H9 (cell line): ENCODE results near the gene EFNA3. TPM values are rescaled to one million over a fixed set of nuclear protein-coding genes. Genes with fewer than 3 reads are reported as not detected.
A peak's percentile ranks its signal among the peaks of the same experiment; 100 is the strongest.

Source experiments
- DNase-seq: peaks from one replicate; pipeline ENCODE4 v3.0.0-alpha.2; 2017
- H2AFZ ChIP-seq: one replicate; pipeline ENCODE4 v1.6.1; 2013; ENCODE audit warnings: mild to moderate bottlenecking, low read length, control low read depth, moderate library complexity
- H2AK5ac ChIP-seq: 2 replicates; pipeline ENCODE4 v1.6.1; 2013; ENCODE audit warnings: low read length, control low read depth, mixed read lengths; ENCODE audit not compliant: insufficient read length
- H2BK120ac ChIP-seq: one replicate; pipeline ENCODE4 v1.6.1; 2013; ENCODE audit warnings: low read depth, mild to moderate bottlenecking, low read length, control low read depth, inconsistent platforms; ENCODE audit not compliant: poor library complexity, severe bottlenecking
- H2BK12ac ChIP-seq: 2 replicates; pipeline ENCODE4 v1.6.1; 2013; ENCODE audit warnings: low read length, control low read depth, mixed read lengths, low read depth; ENCODE audit not compliant: insufficient read length
- H2BK15ac ChIP-seq: 2 replicates; pipeline ENCODE4 v1.6.1; 2013; ENCODE audit warnings: low read depth, low read length, control low read depth
- H2BK20ac ChIP-seq: one replicate; pipeline ENCODE4 v1.6.1; 2013; ENCODE audit warnings: low read depth, mild to moderate bottlenecking, low read length, control low read depth, inconsistent platforms; ENCODE audit not compliant: poor library complexity, severe bottlenecking
- H2BK5ac ChIP-seq: 2 replicates; pipeline ENCODE4 v1.6.1; 2013; ENCODE audit warnings: low read length, control low read depth, mixed read lengths; ENCODE audit not compliant: insufficient read length
- H3K14ac ChIP-seq: 2 replicates; pipeline ENCODE4 v1.6.1; 2013; ENCODE audit warnings: low read length, control low read depth; ENCODE audit not compliant: insufficient read depth
- H3K18ac ChIP-seq: 2 replicates; pipeline ENCODE4 v1.6.1; 2013; ENCODE audit warnings: low read depth, mild to moderate bottlenecking, mixed read lengths, low read length, control low read depth; ENCODE audit not compliant: insufficient read length
- H3K23ac ChIP-seq: 2 replicates; pipeline ENCODE4 v1.6.1; 2013; ENCODE audit warnings: low read length, control low read depth, mixed read lengths, low read depth; ENCODE audit not compliant: insufficient read length
- H3K23me2 ChIP-seq: 2 replicates; pipeline ENCODE4 v1.6.1; 2013; ENCODE audit warnings: low read depth, mild to moderate bottlenecking, mixed read lengths, low read length, control low read depth; ENCODE audit not compliant: insufficient read length, poor library complexity, severe bottlenecking
- H3K27ac ChIP-seq: 2 replicates; pipeline ENCODE4 v1.5.1; 2013; ENCODE audit warnings: low read length, control low read depth, mixed read lengths, low read depth; ENCODE audit not compliant: insufficient read length
- H3K27me3 ChIP-seq: 2 replicates; pipeline ENCODE4 v1.6.1; 2013; ENCODE audit warnings: low read length, control low read depth, inconsistent platforms; ENCODE audit not compliant: insufficient read depth
- H3K4ac ChIP-seq: 2 replicates; pipeline ENCODE4 v1.6.1; 2013; ENCODE audit warnings: low read depth, mild to moderate bottlenecking, control low read depth, inconsistent platforms, low read length, moderate library complexity
- H3K4me1 ChIP-seq: 2 replicates; pipeline ENCODE4 v1.6.1; 2013; ENCODE audit warnings: low read length, control low read depth, inconsistent platforms; ENCODE audit not compliant: insufficient read depth
- H3K4me2 ChIP-seq: 2 replicates; pipeline ENCODE4 v1.6.1; 2013; ENCODE audit warnings: low read length, control low read depth, mixed read lengths; ENCODE audit not compliant: insufficient read length, insufficient read depth
- H3K56ac ChIP-seq: 2 replicates; pipeline ENCODE4 v1.6.1; 2013; ENCODE audit warnings: low read depth, mild to moderate bottlenecking, mixed read lengths, low read length, control low read depth; ENCODE audit not compliant: insufficient read length
- H3K79me1 ChIP-seq: 2 replicates; pipeline ENCODE4 v1.6.1; 2013; ENCODE audit warnings: low read depth, mild to moderate bottlenecking, moderate library complexity, low read length, control low read depth, inconsistent platforms; ENCODE audit not compliant: insufficient read depth, poor library complexity, severe bottlenecking
- H3K79me2 ChIP-seq: 2 replicates; pipeline ENCODE4 v1.6.1; 2013; ENCODE audit warnings: low read length, control low read depth, inconsistent platforms; ENCODE audit not compliant: insufficient read depth
- H3K9ac ChIP-seq: 2 replicates; pipeline ENCODE4 v1.6.1; 2013; ENCODE audit warnings: low read length, control low read depth, mixed read lengths; ENCODE audit not compliant: insufficient read length; ENCODE audit errors: extremely low read depth
- H3K9me3 ChIP-seq: one replicate; pipeline ENCODE4 v1.6.1; 2013; ENCODE audit warnings: low read depth, low read length, inconsistent platforms; ENCODE audit not compliant: control insufficient read depth
- H3T11ph ChIP-seq: one replicate; pipeline ENCODE4 v1.6.1; 2013; ENCODE audit warnings: mild to moderate bottlenecking, low read length, control low read depth, inconsistent platforms
- H4K20me1 ChIP-seq: one replicate; pipeline ENCODE4 v1.6.1; 2013; ENCODE audit not compliant: control insufficient read depth, insufficient read length, insufficient read depth
- H4K5ac ChIP-seq: 2 replicates; pipeline ENCODE4 v1.6.1; 2013; ENCODE audit warnings: low read depth, mild to moderate bottlenecking, mixed read lengths, low read length, control low read depth; ENCODE audit not compliant: insufficient read length
- H4K8ac ChIP-seq: replicated peaks from 2 replicates; pipeline ENCODE4 v1.6.1; 2013; ENCODE audit warnings: low read length, control low read depth, mixed read lengths, low read depth; ENCODE audit not compliant: insufficient read length
- H4K91ac ChIP-seq: 2 replicates; pipeline ENCODE4 v1.6.1; 2013; ENCODE audit warnings: low read depth, mild to moderate bottlenecking, moderate library complexity, mixed read lengths, low read length, control low read depth; ENCODE audit not compliant: insufficient read length
- H3K27ac Mint-ChIP-seq, 3 experiments: 2 replicates in 2 of 3; 3 replicates in 1 of 3; pipeline ENCODE4 v1.8.0; 2020 to 2021; ENCODE audit warnings: mixed read lengths in 3 of 3, mild to moderate bottlenecking in 1 of 3, moderate library complexity in 1 of 3
- H3K27me3 Mint-ChIP-seq: 2 replicates; pipeline ENCODE4 v1.8.0; 2021; ENCODE audit warnings: low read depth, mild to moderate bottlenecking, moderate library complexity, mixed read lengths
- H3K36me3 Mint-ChIP-seq, 3 experiments: 2 replicates in 2 of 3; 3 replicates in 1 of 3; pipeline ENCODE4 v1.8.0; 2020 to 2021; ENCODE audit warnings: low read depth in 3 of 3, mixed read lengths in 3 of 3; ENCODE audit not compliant: insufficient read depth in 1 of 3
- H3K4me1 Mint-ChIP-seq, 2 experiments: 2 replicates each; pipeline ENCODE4 v1.8.0; 2020; ENCODE audit warnings: mixed read lengths in 2 of 2
- H3K4me3 Mint-ChIP-seq, 2 experiments: 2 replicates in 1 of 2; 3 replicates in 1 of 2; pipeline ENCODE4 v1.8.0; 2020 to 2021; ENCODE audit warnings: mild to moderate bottlenecking in 2 of 2, mixed read lengths in 2 of 2, moderate library complexity in 1 of 2
- H3K9me3 Mint-ChIP-seq, 2 experiments: 2 replicates in 1 of 2; 3 replicates in 1 of 2; pipeline ENCODE4 v1.8.0; 2020; ENCODE audit warnings: mild to moderate bottlenecking in 2 of 2, mixed read lengths in 2 of 2, moderate library complexity in 1 of 2
- CTCF ChIP-seq: fragments of 200-600 bp; sonication (generic); conservative IDR thresholded peaks from 3 replicates; pipeline ENCODE4 v1.8.0; 2021; ENCODE audit warnings: antibody characterized with exemption, mild to moderate bottlenecking
- WGBS: extraction: QIAGEN DNeasy Blood & Tissue Kit; methylation state at CpG from one replicate; pipeline ENCODE4 v1.1.7; 2013; ENCODE audit warnings: missing lambda C conversion rate, low lambda C conversion rate, mixed read lengths; ENCODE audit not compliant: insufficient read length; ENCODE audit errors: extremely low coverage; 5-methylcytosine and 5-hydroxymethylcytosine counted together
- total RNA-seq: library from RNA; stranded (reverse); gene quantifications from 2 replicates; pipeline ENCODE4 v1.2.1, GENCODE V29; 2021

Gene EFNA3
- total RNA-seq, 1 experiment from 2014 or later = 3.9 TPM

GRCh38 chr1:155048449-155049334 lies 29.9 kb upstream of the EFNA3 start:
- TF ChIP-seq CTCF = no peak
- WGBS = no CpG with 5 or more reads among the region's 8 CpGs
- DNase-seq = no peak
- H3K27me3 Mint-ChIP-seq = peaks cover 20% of the 10 kb centered on the region
- Histone ChIP-seq H3K23ac (no peak overlapping the region), H4K5ac (no peak overlapping the region), H4K91ac (no peak overlapping the region), H3K79me2 (no peaks in the 10 kb centered on the region), H3K23me2 (peaks cover 16% of the 10 kb centered on the region), H3T11ph (no peak overlapping the region), H3K9ac (no peak overlapping the region), H3K9me3 (no peaks in the 10 kb centered on the region), H3K14ac (no peak overlapping the region), H3K79me1 (no peaks in the 10 kb centered on the region), H3K27ac (no peak overlapping the region), H2BK20ac (no peak overlapping the region), H3K56ac (no peak overlapping the region), H2BK12ac (no peak overlapping the region), H2AFZ (no peak overlapping the region), H4K8ac (no peak overlapping the region), H4K20me1 (no peaks in the 10 kb centered on the region), H3K27me3 (peaks cover 4% of the 10 kb centered on the region; the same call in 1 of the 2 replicates), H2AK5ac (no peak overlapping the region), H2BK120ac (no peak overlapping the region), H3K4ac (no peak overlapping the region), H3K18ac (no peak overlapping the region), H2BK5ac (no peak overlapping the region), H3K4me1 (no peaks in the 10 kb centered on the region; the same call in 1 of the 2 replicates), H3K4me2 (no peak overlapping the region), H2BK15ac (no peak overlapping the region)
- H3K4me1 Mint-ChIP-seq = peaks cover 33 to 58% of the 10 kb centered on the region in 2 experiments
- peak overlapping the region in 1 of 3 experiments; percentile 45; a peak in 1 of 7 replicates for H3K27ac Mint-ChIP-seq
- H3K9me3 Mint-ChIP-seq = no peaks in the 10 kb centered on the region; a peak in 1 of 5 replicates
- no peak overlapping the region for H3K4me3 Mint-ChIP-seq
- H3K36me3 Mint-ChIP-seq = no peaks in the 10 kb centered on the region; a peak in 2 of 7 replicates
